SH-SY5Y (cell line): ENCODE results near the gene ZRSR2.

ENCODE experiments used
- GATA2 ChIP-seq: IDR thresholded peaks from 2 replicates; pipeline ENCODE4 v1.6.1; 2011; ENCODE audit warnings: mild to moderate bottlenecking, low read depth, low read length
- GATA3 ChIP-seq: IDR thresholded peaks from 2 replicates; pipeline ENCODE4 v1.6.1; 2011; ENCODE audit warnings: low read depth, mild to moderate bottlenecking, low read length, moderate library complexity

- TF ChIP-seq GATA2: no peak
- TF ChIP-seq GATA3: no peak
Observed at GRCh38 chrX:15869695-15870094, 79.4 kb downstream of the ZRSR2 start.
